ENCODE data around the gene PIGK.

Gene PIGK

DNA sequence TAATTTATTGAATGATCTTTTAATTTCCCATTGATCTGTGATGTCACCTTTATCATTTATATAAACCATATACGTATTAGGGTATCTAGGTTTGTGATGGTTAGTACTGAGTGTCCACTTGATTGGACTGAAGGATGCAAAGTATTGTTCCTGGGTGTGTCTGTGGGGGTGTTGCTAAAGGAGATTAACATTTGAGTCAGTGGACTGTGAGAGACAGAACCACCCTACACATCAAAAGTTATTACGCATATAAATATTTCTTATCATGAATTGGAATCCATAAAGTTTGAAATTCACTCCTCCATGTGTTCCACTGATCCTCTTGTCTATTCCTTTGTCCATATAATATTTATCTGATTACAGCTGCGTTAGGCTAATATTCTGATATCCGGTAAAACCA is 100.5 kb downstream of the PIGK start:
- no peak overlapping the region for H3K27ac Mint-ChIP-seq
- H3K4me1 Mint-ChIP-seq (ENCODE audit: low read depth in 2 of 2) = no peaks in the 10 kb centered on the region
- H3K9me3 Mint-ChIP-seq = no peaks in the 10 kb centered on the region
- H3K36me3 Mint-ChIP-seq (ENCODE audit: insufficient read depth) = no peaks in the 10 kb centered on the region
- no peak for ATAC-seq (replicated peaks)
- no peak for DNase-seq
- no peak overlapping the region for H3K4me3 Mint-ChIP-seq
- no peaks in the 10 kb centered on the region for H3K27me3 Mint-ChIP-seq

DNA sequence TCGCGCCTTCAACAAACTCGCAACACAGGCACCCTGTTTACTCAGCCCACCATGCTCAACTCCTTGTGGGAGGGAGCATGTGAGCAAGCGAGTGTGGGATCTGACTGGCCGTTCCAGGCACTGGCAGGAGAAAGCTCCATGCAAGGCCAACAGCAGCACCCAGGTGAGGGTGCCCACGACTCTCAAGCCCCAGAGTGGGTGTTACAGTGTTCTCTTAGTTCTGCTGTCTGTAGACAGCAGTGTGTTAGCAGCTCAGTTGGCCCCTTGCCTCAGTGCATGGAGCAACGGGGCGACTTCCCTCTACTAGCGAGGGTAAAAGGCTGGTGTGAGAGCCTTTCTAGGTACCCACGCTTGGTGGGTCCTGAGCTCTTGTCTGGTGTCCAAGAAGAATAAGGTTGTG is 114.6 kb downstream of the PIGK start:
- no peak for DNase-seq
- Mint-ChIP-seq H3K9me3 (peaks cover 0 to 6% of the 10 kb centered on the region in 2 donors), H3K27me3 (no peaks in the 10 kb centered on the region), H3K27ac (peak overlapping the region in 1 of 2 donors; percentile 33), H3K4me3 (no peak overlapping the region), H3K4me1 (ENCODE audit: low read depth in 2 of 2) (peaks cover 0 to 3% of the 10 kb centered on the region in 2 donors), H3K36me3 (ENCODE audit: insufficient read depth) (peaks cover 6% of the 10 kb centered on the region)
- no peak for ATAC-seq (replicated peaks)

DNA sequence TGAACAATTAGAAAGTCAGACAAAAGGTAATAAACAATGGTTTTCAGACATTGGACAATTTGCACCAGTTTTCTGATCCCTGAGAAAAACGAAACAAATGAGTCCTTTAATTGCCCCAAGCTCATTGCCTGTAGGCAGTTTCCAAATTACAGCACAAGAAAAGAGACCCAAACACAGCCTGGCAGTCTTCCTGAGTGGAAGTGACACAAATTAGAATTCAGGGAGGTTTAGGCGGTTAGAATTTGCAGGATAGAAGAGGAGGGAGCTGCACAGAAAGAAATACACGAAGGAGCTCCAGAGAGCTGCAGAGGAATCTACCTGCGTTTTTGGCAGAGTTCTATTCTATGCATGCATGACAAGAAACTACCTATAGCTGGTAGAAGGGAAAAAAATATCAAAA is 115.7 kb downstream of the PIGK start:
- ATAC-seq (replicated peaks) = no peak
- Mint-ChIP-seq H3K27me3 (no peaks in the 10 kb centered on the region), H3K4me3 (no peak overlapping the region), H3K27ac (no peak overlapping the region), H3K4me1 (ENCODE audit: low read depth in 2 of 2) (peaks cover 0 to 3% of the 10 kb centered on the region in 2 donors), H3K36me3 (ENCODE audit: insufficient read depth) (peaks cover 6% of the 10 kb centered on the region), H3K9me3 (peaks cover 0 to under 1% of the 10 kb centered on the region in 2 donors)
- no peak for DNase-seq

DNA sequence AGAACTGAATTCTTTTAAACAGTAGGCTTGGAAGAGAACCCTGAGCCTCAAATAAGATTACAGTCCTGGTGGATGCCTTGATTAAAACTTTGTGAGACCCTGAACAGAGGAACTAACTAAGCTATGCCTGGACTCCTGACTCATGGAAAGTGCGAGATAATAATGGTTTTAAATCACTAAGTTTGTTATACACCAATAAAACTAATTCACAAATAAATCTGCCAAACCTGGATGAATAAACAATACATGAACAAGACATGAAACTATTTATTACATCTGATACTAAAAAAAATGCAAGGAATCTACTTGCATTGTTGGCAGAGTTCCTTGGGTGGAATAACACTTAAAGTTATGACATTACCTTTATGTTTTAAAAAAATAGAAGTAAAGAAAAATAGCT is 118.4 kb downstream of the PIGK start:
- Mint-ChIP-seq H3K4me3 (no peak overlapping the region), H3K27me3 (no peaks in the 10 kb centered on the region), H3K9me3 (no peaks in the 10 kb centered on the region), H3K4me1 (ENCODE audit: low read depth in 2 of 2) (peaks cover 0 to 3% of the 10 kb centered on the region in 2 donors), H3K27ac (no peak overlapping the region), H3K36me3 (ENCODE audit: insufficient read depth) (peaks cover 10% of the 10 kb centered on the region)
- ATAC-seq (replicated peaks) = no peak
- DNase-seq = no peak

DNA sequence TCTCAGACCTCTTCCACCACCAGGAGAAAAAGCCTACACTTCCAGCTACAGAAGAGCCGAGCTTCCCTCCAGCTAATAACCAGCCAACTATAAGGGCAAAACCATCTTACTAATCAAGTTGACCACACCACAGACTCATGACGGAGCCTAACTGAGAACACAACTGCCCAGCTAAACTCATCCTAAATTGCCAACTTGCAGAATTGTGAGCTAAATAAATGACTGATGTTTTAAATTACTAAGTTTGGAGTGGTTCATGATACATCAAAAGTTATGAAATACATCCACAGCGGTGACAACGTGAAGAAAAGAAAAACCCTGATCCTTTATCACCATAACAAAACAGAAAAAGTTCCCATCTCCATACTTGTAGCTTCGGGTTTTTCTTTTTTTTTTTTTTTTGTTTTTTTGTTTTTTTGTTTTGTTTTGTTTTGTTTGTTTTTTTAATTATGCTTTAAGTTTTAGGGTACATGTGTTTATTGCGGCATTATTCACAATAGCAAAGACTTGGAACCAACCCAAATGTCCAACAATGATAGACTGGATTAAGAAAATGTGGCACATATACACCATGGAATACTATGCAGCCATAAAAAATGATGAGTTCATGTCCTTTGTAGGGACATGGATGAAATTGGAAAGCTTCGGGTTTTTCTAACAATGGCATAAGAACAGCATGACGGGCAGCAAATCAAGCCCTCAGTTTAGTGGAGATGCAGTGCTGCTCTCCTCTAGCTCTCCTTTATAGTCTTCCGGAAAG is 122.6 kb downstream of the PIGK start:
- no peak overlapping the region for H3K4me3 Mint-ChIP-seq
- H3K9me3 Mint-ChIP-seq = no peaks in the 10 kb centered on the region
- H3K4me1 Mint-ChIP-seq (ENCODE audit: low read depth in 2 of 2) = no peaks in the 10 kb centered on the region
- ATAC-seq (replicated peaks) = no peak
- peaks cover 4% of the 10 kb centered on the region for H3K36me3 Mint-ChIP-seq (ENCODE audit: insufficient read depth)
- no peak overlapping the region for H3K27ac Mint-ChIP-seq
- H3K27me3 Mint-ChIP-seq = no peaks in the 10 kb centered on the region
- DNase-seq = no peak

DNA sequence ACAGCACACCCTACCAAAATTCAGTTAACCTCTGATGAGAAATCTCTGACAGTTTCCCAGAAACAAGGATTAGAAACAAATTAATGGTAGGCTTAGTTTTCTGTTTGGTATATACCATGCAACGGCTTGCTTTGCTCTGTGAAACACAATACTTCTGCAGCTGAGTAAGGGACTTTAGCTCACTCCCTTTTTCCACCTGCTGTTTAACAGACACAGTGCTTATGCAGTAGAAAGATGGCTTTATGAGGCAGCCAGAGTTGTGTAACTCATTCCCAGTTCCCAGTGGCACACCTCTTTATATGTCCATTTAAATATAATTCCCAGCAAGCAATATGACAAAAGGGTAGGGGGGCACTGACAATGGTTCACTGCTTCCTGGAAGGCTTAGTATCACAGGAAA is 124.0 kb downstream of the PIGK start:
- DNase-seq = no peak
- Mint-ChIP-seq H3K4me3 (no peak overlapping the region), H3K36me3 (ENCODE audit: insufficient read depth) (peaks cover 4% of the 10 kb centered on the region), H3K27me3 (no peaks in the 10 kb centered on the region), H3K4me1 (ENCODE audit: low read depth in 2 of 2) (no peaks in the 10 kb centered on the region), H3K9me3 (no peaks in the 10 kb centered on the region), H3K27ac (no peak overlapping the region)
- ATAC-seq (replicated peaks) = no peak

DNA sequence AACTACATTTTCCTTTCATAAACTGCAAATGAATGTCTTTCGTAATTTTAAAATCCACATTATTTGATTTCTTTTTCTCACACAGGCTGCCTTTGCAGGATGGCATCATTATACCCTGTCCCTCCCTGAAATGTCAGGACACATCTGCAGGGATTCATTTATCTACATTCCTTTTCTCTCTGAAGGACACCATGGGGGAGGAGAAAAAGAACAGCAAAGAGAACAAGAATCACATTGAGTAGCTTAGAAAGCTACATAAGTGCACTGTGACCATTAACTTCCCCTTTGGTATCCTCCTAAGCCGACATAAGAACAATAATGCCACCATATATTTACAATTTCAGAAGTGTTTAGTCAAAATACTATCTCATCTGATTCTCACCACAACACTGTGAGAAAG is 129.5 kb downstream of the PIGK start:
- Mint-ChIP-seq H3K27ac (no peak overlapping the region), H3K4me1 (ENCODE audit: low read depth in 2 of 2) (no peaks in the 10 kb centered on the region), H3K9me3 (no peaks in the 10 kb centered on the region), H3K36me3 (ENCODE audit: insufficient read depth) (no peaks in the 10 kb centered on the region), H3K27me3 (no peaks in the 10 kb centered on the region), H3K4me3 (no peak overlapping the region)
- ATAC-seq (replicated peaks) (no peak), DNase-seq (no peak)

DNA sequence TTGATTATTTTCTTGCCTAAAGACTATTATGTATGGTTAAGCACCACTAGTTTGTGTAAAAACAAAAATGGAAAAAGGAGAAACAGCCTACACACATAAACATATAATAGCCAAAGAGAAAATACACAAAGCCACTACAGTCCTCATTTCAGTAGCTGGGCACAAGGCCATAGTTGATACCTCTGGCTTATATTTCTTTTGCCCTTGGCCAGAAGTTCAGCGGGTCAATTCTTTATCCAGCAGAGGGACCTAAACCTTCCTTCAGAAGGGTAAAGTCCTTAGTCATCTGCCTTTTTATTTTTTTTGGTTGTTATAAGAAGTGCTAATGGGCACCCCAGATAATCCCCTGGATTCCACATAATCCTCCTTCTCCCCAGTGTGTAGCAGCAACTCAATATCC is 134.1 kb downstream of the PIGK start:
- no peaks in the 10 kb centered on the region for H3K36me3 Mint-ChIP-seq (ENCODE audit: insufficient read depth)
- DNase-seq (no peak), ATAC-seq (replicated peaks) (no peak)
- H3K27me3 Mint-ChIP-seq = peaks cover 3% of the 10 kb centered on the region in 2 donors
- H3K4me1 Mint-ChIP-seq (ENCODE audit: low read depth in 2 of 2) = no peaks in the 10 kb centered on the region
- no peaks in the 10 kb centered on the region for H3K9me3 Mint-ChIP-seq
- H3K27ac Mint-ChIP-seq = no peak overlapping the region
- no peak overlapping the region for H3K4me3 Mint-ChIP-seq

DNA sequence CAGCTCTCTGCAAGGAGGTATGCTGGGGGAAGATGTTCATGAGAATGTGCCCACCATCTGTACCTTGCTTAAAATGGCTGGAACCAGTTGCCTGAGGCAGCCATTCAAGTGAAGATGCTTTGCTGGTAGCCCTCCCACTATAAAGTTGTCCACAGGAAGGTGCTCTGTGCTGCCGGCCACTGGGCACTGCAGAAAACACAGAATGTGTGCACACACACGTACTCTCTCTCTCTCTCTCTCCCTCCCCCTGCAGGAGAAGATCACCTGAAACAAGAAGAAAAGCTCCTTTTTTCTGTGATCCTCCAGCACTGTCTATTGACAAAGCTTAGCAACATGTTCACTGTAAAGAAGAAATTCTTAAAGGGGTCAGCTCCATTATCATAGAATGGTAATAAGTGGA is 134.8 kb downstream of the PIGK start:
- Mint-ChIP-seq H3K9me3 (no peaks in the 10 kb centered on the region), H3K4me3 (no peak overlapping the region), H3K4me1 (ENCODE audit: low read depth in 2 of 2) (no peaks in the 10 kb centered on the region), H3K27ac (no peak overlapping the region), H3K27me3 (peaks cover 7 to 9% of the 10 kb centered on the region in 2 donors), H3K36me3 (ENCODE audit: insufficient read depth) (no peaks in the 10 kb centered on the region)
- no peak for ATAC-seq (replicated peaks)
- DNase-seq = no peak

DNA sequence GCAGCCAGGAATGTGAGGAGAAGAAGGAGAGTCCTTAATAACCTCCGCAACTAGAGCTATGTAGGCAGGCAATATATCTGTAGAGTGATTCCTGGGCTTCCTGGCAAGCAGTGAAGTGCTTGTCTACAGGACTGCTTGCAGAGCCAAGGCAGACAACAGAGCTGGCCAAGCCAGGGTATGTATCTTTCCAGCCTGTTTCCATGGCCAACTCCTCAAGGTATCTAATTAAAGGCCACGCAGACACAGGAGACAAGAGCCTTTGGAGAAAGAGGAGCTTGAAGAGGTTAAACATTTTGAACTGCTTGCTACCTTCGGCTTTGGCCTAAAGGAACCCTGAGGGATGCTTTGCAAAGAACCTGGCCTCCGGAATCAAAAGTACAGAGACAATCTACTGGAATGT is 137.4 kb downstream of the PIGK start:
- Mint-ChIP-seq H3K27me3 (peaks cover 11 to 17% of the 10 kb centered on the region in 2 donors), H3K9me3 (no peaks in the 10 kb centered on the region), H3K36me3 (ENCODE audit: insufficient read depth) (no peaks in the 10 kb centered on the region), H3K27ac (no peak overlapping the region), H3K4me1 (ENCODE audit: low read depth in 2 of 2) (no peaks in the 10 kb centered on the region), H3K4me3 (no peak overlapping the region)
- DNase-seq = no peak
- ATAC-seq (replicated peaks) = no peak

DNA sequence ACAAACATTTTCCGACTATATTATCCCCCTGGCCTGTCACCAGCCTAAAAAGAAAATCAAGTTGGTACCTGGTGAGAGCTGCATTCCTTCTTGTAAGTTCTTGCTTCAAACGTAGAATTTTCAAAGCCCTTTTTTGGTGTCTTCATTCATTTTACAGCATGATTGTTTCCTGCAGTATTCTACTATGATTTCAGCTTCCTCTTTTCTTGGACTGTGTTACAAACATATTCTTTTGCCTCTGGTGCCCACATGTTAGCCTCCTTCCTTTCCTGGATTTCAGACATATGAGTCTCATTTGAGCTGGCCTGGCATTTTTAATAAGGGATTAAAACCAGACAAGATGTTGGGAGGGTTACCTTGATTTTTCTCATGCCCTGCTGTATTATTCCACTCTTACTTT is 142.5 kb downstream of the PIGK start:
- H3K4me1 Mint-ChIP-seq (ENCODE audit: low read depth in 2 of 2) = no peaks in the 10 kb centered on the region
- no peak overlapping the region for H3K27ac Mint-ChIP-seq
- no peak for DNase-seq
- no peaks in the 10 kb centered on the region for H3K9me3 Mint-ChIP-seq
- no peak overlapping the region for H3K4me3 Mint-ChIP-seq
- H3K36me3 Mint-ChIP-seq (ENCODE audit: insufficient read depth) = no peaks in the 10 kb centered on the region
- peaks cover 22 to 29% of the 10 kb centered on the region in 2 donors for H3K27me3 Mint-ChIP-seq
- no peak for ATAC-seq (replicated peaks)

DNA sequence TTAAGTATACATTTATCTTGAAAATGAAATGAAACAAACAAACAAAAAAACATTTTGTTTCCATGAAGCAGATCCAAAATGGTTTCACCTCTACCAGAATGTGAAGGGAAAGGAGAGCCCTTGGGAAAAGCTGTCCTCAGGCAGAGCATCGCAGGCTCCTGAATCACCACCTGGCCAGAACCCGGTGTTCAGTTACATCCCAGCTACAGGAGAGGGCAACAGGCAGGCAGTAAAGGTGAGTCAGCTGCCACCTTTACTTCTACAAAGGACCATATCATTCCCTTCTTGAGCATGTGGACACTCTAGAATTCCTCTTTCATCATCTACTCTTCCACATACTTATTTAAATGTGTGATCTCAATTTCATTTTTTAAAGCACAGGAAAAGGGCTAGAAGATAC is 151.2 kb downstream of the PIGK start:
- H3K36me3 Mint-ChIP-seq (ENCODE audit: insufficient read depth) = no peaks in the 10 kb centered on the region
- H3K9me3 Mint-ChIP-seq = no peaks in the 10 kb centered on the region
- no peaks in the 10 kb centered on the region for H3K4me1 Mint-ChIP-seq (ENCODE audit: low read depth in 2 of 2)
- no peak overlapping the region for H3K27ac Mint-ChIP-seq
- peaks cover 5 to 9% of the 10 kb centered on the region in 2 donors for H3K27me3 Mint-ChIP-seq
- ATAC-seq (replicated peaks) (no peak), DNase-seq (no peak)
- H3K4me3 Mint-ChIP-seq = no peak overlapping the region

DNA sequence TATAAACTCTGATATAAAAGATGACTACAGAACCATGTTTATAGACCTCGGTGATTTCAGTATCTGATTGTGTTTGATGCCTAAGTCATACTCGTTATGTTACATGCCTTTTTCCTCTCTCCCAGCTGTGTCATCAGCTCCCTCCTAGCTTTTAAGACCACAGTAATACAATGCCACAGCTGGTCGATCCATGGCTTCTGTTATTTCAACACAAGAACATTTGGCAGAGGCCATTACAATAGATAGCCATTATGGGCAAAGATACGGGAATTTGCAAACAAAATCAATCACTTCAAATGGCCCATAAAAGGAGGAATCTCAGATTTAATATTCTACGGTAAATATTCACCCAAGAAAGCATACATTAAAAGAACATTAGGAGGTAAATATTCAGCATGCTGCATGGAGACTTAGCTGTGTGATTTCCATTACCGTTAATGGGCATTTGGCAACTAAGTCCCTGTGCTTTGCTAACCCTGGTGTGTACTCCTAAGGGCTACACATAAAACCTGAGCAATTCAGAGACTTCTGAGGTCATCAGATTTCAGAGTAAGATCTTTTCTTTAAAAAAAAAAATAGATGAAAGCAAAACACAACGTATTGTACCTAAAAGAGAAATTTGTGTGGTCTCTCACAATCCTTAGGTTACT is 153.4 kb downstream of the PIGK start:
- peaks cover 14 to 16% of the 10 kb centered on the region in 2 donors for H3K27me3 Mint-ChIP-seq
- no peaks in the 10 kb centered on the region for H3K4me1 Mint-ChIP-seq (ENCODE audit: low read depth in 2 of 2)
- H3K4me3 Mint-ChIP-seq = no peak overlapping the region
- no peak for ATAC-seq (replicated peaks)
- DNase-seq = no peak
- no peaks in the 10 kb centered on the region for H3K9me3 Mint-ChIP-seq
- no peaks in the 10 kb centered on the region for H3K36me3 Mint-ChIP-seq (ENCODE audit: insufficient read depth)
- no peak overlapping the region for H3K27ac Mint-ChIP-seq

DNA sequence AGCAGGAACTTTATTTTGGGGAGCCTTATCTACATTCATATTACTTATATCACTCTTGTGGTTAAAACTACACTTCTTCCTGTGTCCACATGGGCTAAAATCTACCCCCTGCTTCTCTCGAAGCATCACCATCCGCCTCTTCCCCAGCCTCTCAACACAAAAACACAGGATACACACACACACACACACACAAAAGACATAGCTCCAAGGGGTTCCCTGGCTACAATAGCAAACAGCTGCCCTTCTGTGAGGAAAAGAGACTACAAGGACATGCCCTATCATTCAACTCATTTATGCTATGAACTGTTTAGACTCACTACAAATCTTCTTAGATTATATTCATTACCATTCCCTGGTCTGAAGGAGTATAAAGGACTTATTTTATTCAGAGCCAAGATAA is 155.0 kb downstream of the PIGK start:
- Mint-ChIP-seq H3K4me1 (ENCODE audit: low read depth in 2 of 2) (no peaks in the 10 kb centered on the region), H3K9me3 (no peaks in the 10 kb centered on the region), H3K4me3 (no peak overlapping the region), H3K36me3 (ENCODE audit: insufficient read depth) (no peaks in the 10 kb centered on the region), H3K27ac (no peak overlapping the region), H3K27me3 (peaks cover 18 to 21% of the 10 kb centered on the region in 2 donors)
- DNase-seq (no peak), ATAC-seq (replicated peaks) (no peak)
